Astrocyte of the hippocampus (primary cell): ENCODE results near the gene NMRK2.
A peak's percentile ranks its signal among the peaks of the same experiment; 100 is the strongest.

Experiments
- DNase-seq: peaks from one replicate; pipeline ENCODE4 v3.0.0; 2011; ENCODE audit warnings: low read depth, low spot score

Gene NMRK2

GRCh38 chr19:3981736-3982681, 49.1 kb downstream of the NMRK2 start:
- DNase-seq: no peak

GRCh38 chr19:3982701-3983541, 50.1 kb downstream of the NMRK2 start:
- DNase-seq: peak; percentile 60

- DNase-seq: no peak
Measured at GRCh38 chr19:3983542-3983914, 50.7 kb downstream of the NMRK2 start.

GRCh38 chr19:3983936-3984583, 51.2 kb downstream of the NMRK2 start:
- DNase-seq: peak; percentile 55

- DNase-seq: no peak
Measured at GRCh38 chr19:3984584-3984907, 51.7 kb downstream of the NMRK2 start.

- peak; percentile 96 for DNase-seq
Measured at GRCh38 chr19:3984908-3985642, 52.2 kb downstream of the NMRK2 start, which contains the start of gene EEF2. EEF2 (minus strand) TSS chr19:3985463; CDS start chr19:3985380, 83 bp downstream.

GRCh38 chr19:3985643-3986259, 52.9 kb downstream of the NMRK2 start:
- DNase-seq: no peak

- peak; percentile 76 for DNase-seq
Measured at GRCh38 chr19:3986260-3987041, 53.6 kb downstream of the NMRK2 start.

GRCh38 chr19:3987619-3988371, 54.9 kb downstream of the NMRK2 start:
- peak; percentile 92 for DNase-seq

- no peak for DNase-seq
Measured at GRCh38 chr19:3990815-3991117, 57.9 kb downstream of the NMRK2 start.
